Lung (tissue), 12 donors: Measurements from ENCODE around the gene TMEM132C. TPM values are rescaled to one million over a fixed set of nuclear protein-coding genes. Genes with fewer than 3 reads are reported as not detected.

Experiments used
- ATAC-seq: fragments of 200-7000 bp; cut with Tn5 transposase; one replicate; pipeline ENCODE4 v1.9.1; 2020; ENCODE audit warnings: moderate number of reproducible peaks; ENCODE audit not compliant: insufficient read depth, low FRiP score
- DNase-seq, 3 donors: peaks; one replicate each; pipeline ENCODE4 v3.0.0-alpha.2; 2013 to 2017
- H3K27ac ChIP-seq, 2 donors: one replicate each; pipeline ENCODE4 v1.5.1; 2013; ENCODE audit warnings: mild to moderate bottlenecking in 2 of 2, moderate library complexity in 2 of 2, control low read depth in 1 of 2, inconsistent platforms in 1 of 2, low read depth in 1 of 2, low read length in 1 of 2
- H3K27me3 ChIP-seq, 3 donors: one replicate each; pipeline ENCODE4 v1.5.1; 2013; ENCODE audit warnings: low read length in 2 of 3; ENCODE audit not compliant: control insufficient read depth in 3 of 3, insufficient read depth in 3 of 3
- H3K36me3 ChIP-seq, 4 donors: one replicate each; pipeline ENCODE4 v1.5.1; 2013; ENCODE audit warnings: low read length in 4 of 4, mild to moderate bottlenecking in 1 of 4, moderate library complexity in 1 of 4; ENCODE audit not compliant: control insufficient read depth in 4 of 4, insufficient read depth in 4 of 4
- H3K4me1 ChIP-seq, 5 donors: one replicate each; pipeline ENCODE4 v1.5.1; 2013; ENCODE audit warnings: low read length in 5 of 5, mild to moderate bottlenecking in 2 of 5, moderate library complexity in 1 of 5; ENCODE audit not compliant: control insufficient read depth in 5 of 5, insufficient read depth in 5 of 5
- H3K4me3 ChIP-seq: one replicate; pipeline ENCODE4 v1.5.1; 2013; ENCODE audit warnings: mild to moderate bottlenecking, control low read depth, moderate library complexity
- H3K9ac ChIP-seq, 2 donors: one replicate each; pipeline ENCODE4 v1.5.1; 2013; ENCODE audit warnings: low read length in 2 of 2, control low read depth in 1 of 2; ENCODE audit not compliant: insufficient read depth in 1 of 2
- H3K9me3 ChIP-seq, 4 donors: one replicate each; pipeline ENCODE4 v1.5.1; 2013; ENCODE audit warnings: low read length in 3 of 4, mild to moderate bottlenecking in 1 of 4, moderate library complexity in 1 of 4; ENCODE audit not compliant: control insufficient read depth in 4 of 4, insufficient read depth in 3 of 4
- WGBS, 2 donors: extraction: QIAGEN DNeasy Blood & Tissue Kit; methylation state at CpG; one replicate each; pipeline ENCODE4 v1.1.7; 2013; 5-methylcytosine and 5-hydroxymethylcytosine counted together
- polyA plus RNA-seq, 2 donors: library from polyadenylated mRNA; stranded (reverse); fragments of 200-250 nt; gene quantifications; one replicate each; pipeline ENCODE4 v1.2.1, GENCODE V29; 2013
- total RNA-seq, 2 donors: library from RNA; depleted of rRNA in 1 of 2; stranded (reverse); fragments of >200 nt in 1 of 2; gene quantifications; one replicate each; pipeline ENCODE4 v1.2.1, GENCODE V29; 2014 to 2021
- TF ChIP-seq, protein P1 (sequence below): IDR thresholded peaks from 2 replicates; pipeline ENCODE4 v1.5.1; 2012; ENCODE audit warnings: mild to moderate bottlenecking; ENCODE audit errors: control extremely low read depth, extremely low read depth
- donor health status: control.
- donor health status: control.
- donor health status: Bipolar disorder and iron deficiency.
- donor health status: healthy.
- donor health status: DM: yes; HTN: yes; CAD: no.

TMEM132C gene
- total and polyA plus RNA-seq, 4 donors = 0.35 to 16.5 (median 0.77) TPM

DNA sequence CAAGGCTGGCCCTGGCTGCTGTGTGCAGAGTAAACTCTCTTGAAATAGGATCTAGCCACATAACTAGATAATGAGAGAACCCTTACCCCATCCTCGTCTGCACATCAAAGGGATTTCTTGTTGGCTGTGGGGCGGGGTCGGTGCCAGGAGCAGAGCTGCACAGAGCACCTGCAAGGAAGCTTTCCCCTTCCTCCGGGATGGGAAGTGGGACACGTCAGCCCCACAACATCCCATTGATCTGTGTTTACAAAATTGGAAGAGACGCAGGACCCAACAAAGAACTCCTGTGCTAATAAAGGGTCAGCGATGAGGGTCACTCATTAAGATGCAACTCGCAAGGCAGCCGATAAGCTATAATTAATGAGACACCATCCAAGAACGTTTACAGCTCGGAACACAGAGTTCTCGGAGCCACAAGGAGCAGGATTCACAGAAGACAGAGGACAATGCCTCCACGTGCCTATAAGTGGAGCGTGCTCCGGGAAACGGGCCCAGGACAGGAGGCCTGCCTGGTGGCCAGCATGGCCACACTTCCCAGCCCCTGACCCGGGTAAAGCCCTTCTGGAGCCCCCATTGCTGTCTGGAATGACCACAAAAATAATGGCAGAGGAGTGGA, 385.3 kb downstream of the TMEM132C start:
- no peak overlapping the region for H3K9ac ChIP-seq
- H3K27me3 ChIP-seq = no peaks in the 10 kb centered on the region
- DNase-seq (no peak), ATAC-seq (no peak)
- H3K9me3 ChIP-seq = peaks cover 0 to 7% (median 2%) of the 10 kb centered on the region in 4 donors
- no peak overlapping the region for H3K27ac ChIP-seq
- no peaks in the 10 kb centered on the region for H3K36me3 ChIP-seq
- 64 to 78% methylated on average over 17 of the region's 17 CpGs for WGBS, 2 donors
- no peaks in the 10 kb centered on the region for H3K4me1 ChIP-seq
- TF ChIP-seq, protein P1, sequence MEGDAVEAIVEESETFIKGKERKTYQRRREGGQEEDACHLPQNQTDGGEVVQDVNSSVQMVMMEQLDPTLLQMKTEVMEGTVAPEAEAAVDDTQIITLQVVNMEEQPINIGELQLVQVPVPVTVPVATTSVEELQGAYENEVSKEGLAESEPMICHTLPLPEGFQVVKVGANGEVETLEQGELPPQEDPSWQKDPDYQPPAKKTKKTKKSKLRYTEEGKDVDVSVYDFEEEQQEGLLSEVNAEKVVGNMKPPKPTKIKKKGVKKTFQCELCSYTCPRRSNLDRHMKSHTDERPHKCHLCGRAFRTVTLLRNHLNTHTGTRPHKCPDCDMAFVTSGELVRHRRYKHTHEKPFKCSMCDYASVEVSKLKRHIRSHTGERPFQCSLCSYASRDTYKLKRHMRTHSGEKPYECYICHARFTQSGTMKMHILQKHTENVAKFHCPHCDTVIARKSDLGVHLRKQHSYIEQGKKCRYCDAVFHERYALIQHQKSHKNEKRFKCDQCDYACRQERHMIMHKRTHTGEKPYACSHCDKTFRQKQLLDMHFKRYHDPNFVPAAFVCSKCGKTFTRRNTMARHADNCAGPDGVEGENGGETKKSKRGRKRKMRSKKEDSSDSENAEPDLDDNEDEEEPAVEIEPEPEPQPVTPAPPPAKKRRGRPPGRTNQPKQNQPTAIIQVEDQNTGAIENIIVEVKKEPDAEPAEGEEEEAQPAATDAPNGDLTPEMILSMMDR = no peak
- H3K4me3 ChIP-seq = no peak overlapping the region

DNA sequence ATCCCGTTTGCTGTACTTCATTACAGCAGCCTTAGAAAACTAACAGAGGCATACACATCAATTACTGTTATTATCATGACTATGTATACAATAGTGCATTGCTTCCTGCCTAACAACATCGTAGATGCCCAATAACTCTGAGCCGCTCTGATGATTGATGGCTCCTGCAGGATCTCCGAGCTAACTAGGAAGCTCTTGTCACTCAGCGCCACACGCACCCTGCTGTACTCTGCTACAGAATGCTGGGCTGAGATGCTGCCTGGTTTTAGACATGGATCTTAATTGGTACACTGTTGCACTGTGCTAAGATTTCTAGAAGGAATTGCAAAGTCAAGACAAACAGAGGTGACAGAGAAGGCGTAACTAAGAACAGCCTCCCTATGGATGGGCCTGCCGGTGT, 387.5 kb downstream of the TMEM132C start:
- Histone ChIP-seq H3K4me3 (no peak overlapping the region), H3K9ac (no peak overlapping the region), H3K27ac (no peak overlapping the region), H3K9me3 (no peaks in the 10 kb centered on the region), H3K36me3 (no peaks in the 10 kb centered on the region), H3K4me1 (no peaks in the 10 kb centered on the region), H3K27me3 (no peaks in the 10 kb centered on the region)
- WGBS, 2 donors = 64 to 70% methylated on average over 8 of the region's 8 CpGs
- no peak for ATAC-seq
- TF ChIP-seq, protein P1 = no peak
- DNase-seq = no peak

DNA sequence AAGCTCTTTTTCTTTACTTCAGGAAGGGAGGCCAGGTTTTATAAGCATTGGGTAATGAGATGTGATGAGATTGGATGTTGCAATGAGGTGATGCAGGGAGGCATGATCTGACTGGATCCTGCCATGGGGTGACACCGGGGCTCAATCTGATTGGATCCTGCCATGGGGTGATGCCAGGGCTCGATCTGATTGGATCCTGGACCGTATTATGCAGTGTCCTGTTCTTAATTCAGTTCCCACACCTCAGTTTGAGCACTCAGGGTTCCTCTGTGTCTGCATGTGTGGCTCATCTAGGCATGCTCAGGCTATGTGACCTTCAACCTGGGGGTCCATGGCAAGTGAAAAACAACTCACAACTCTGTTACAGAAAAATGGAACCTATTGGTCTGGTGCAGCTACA, 390.4 kb downstream of the TMEM132C start:
- 81 to 84% methylated on average over 3 of the region's 3 CpGs for WGBS, 2 donors

More for the DNA sequence above, 390.4 kb downstream of the TMEM132C start:
- Histone ChIP-seq H3K4me3 (no peak overlapping the region), H3K9ac (no peak overlapping the region), H3K36me3 (no peaks in the 10 kb centered on the region), H3K27ac (no peak overlapping the region), H3K27me3 (no peaks in the 10 kb centered on the region), H3K9me3 (no peaks in the 10 kb centered on the region), H3K4me1 (peaks cover 0 to 22% (median 10%) of the 10 kb centered on the region in 5 donors)
- DNase-seq = no peak
- TF ChIP-seq, protein P1 = no peak
- ATAC-seq = no peak
